Left lung (tissue), 10 donors: ENCODE results near the gene SLC9A9. TPM values are rescaled to one million over a fixed set of nuclear protein-coding genes. Genes with fewer than 3 reads are reported as not detected.
A peak's percentile ranks its signal among the peaks of the same experiment; 100 is the strongest.

Experiments
- ATAC-seq: fragments of 200-7000 bp; cut with Tn5 transposase; one replicate; pipeline ENCODE4 v1.9.1; 2020; ENCODE audit warnings: moderate library complexity
- DNase-seq, 4 donors: peaks; one replicate each; pipeline ENCODE4 v3.0.0-alpha.2; 2013 to 2020
- H3K27ac ChIP-seq, 2 donors: fragments of 200-600 bp; sonication (generic) in 1 of 2; one replicate each; pipeline versions ENCODE4 v1.5.0 to v1.8.0; 2020 to 2021
- H3K27me3 ChIP-seq, 2 donors: fragments of 200-600 bp; sonication (generic) in 1 of 2; one replicate each; pipeline versions ENCODE4 v1.5.0 to v1.8.0; 2020 to 2021
- H3K36me3 ChIP-seq, 2 donors: fragments of 200-600 bp; sonication (generic) in 1 of 2; one replicate each; pipeline versions ENCODE4 v1.5.0 to v1.8.0; 2020 to 2021
- H3K4me1 ChIP-seq, 2 donors: fragments of 200-600 bp; one replicate each; pipeline ENCODE4 v1.8.0; 2021
- H3K4me3 ChIP-seq, 2 donors: fragments of 200-600 bp; sonication (generic) in 1 of 2; one replicate each; pipeline versions ENCODE4 v1.5.0 to v1.8.0; 2020 to 2021; ENCODE audit warnings: mild to moderate bottlenecking in 1 of 2
- H3K9me3 ChIP-seq, 2 donors: fragments of 200-600 bp; sonication (generic) in 1 of 2; one replicate each; pipeline versions ENCODE4 v1.5.0 to v1.8.0; 2020 to 2021
- CTCF ChIP-seq, 2 donors: fragments of 200-600 bp; sonication (generic) in 1 of 2; IDR thresholded peaks; one replicate each; pipeline versions ENCODE4 v1.5.0 to v1.8.0; 2021; ENCODE audit warnings: antibody characterized with exemption in 2 of 2
- intact Hi-C, 2 donors: fragments of 100-400 bp; cut with DNase I; formaldehyde crosslinking; loops; one replicate each; pipeline versions ENCODE4 v1.11.2 to v1.14.2; 2022
- polyA plus RNA-seq, 6 donors: library from polyadenylated mRNA; unstranded; fragments of 120-200 nt; gene quantifications; one replicate each; pipeline ENCODE4 v1.2.1, GENCODE V29; 2013; ENCODE audit not compliant: insufficient read length in 6 of 6
- total RNA-seq, 2 donors: library from RNA; stranded (reverse); fragmentation: NEBNext Ultra II Directional; extraction: Animal tissue kit (Norgen Biotek cat#: 25700); gene quantifications; one replicate each; pipeline ENCODE4 v1.2.1, GENCODE V29; 2021
- donor health status: DM: no; HTN: yes; CAD: no.
- donor health status: DM: no; HTN: no; CAD: no.

Gene SLC9A9
- total and polyA plus RNA-seq, 8 donors, result 13.9 to 19.6 (median 16.8) TPM

GRCh38 chr3:143794793-143795462, 53.3 kb downstream of the SLC9A9 start:
- H3K27ac ChIP-seq, result no peak overlapping the region

GRCh38 chr3:143793971-143794370, 54.3 kb downstream of the SLC9A9 start:
- no peaks in the 10 kb centered on the region for H3K27me3 ChIP-seq
- DNase-seq (no peak), ATAC-seq (no peak)
- H3K4me3 ChIP-seq, result no peak overlapping the region
- intact Hi-C loops, result no loop called here
- H3K4me1 ChIP-seq, result no peaks in the 10 kb centered on the region
- no peak for TF ChIP-seq CTCF (IDR thresholded peaks at IDR 0.05)
- no peak overlapping the region for H3K27ac ChIP-seq
- H3K9me3 ChIP-seq, result peaks cover 0 to 11% of the 10 kb centered on the region in 2 donors
- no peaks in the 10 kb centered on the region for H3K36me3 ChIP-seq

More at GRCh38 chr3:143794793-143795462, 53.3 kb downstream of the SLC9A9 start:
- DNase-seq (no peak), ATAC-seq (no peak)
- intact Hi-C loops, result no loop called here
- Histone ChIP-seq H3K9me3 (peaks cover 0 to 11% of the 10 kb centered on the region in 2 donors), H3K4me1 (no peaks in the 10 kb centered on the region), H3K27me3 (no peaks in the 10 kb centered on the region), H3K36me3 (no peaks in the 10 kb centered on the region), H3K4me3 (no peak overlapping the region)
- TF ChIP-seq CTCF (IDR thresholded peaks at IDR 0.05), result no peak

- Histone ChIP-seq H3K27me3 (no peaks in the 10 kb centered on the region), H3K4me1 (no peaks in the 10 kb centered on the region), H3K27ac (no peak overlapping the region), H3K4me3 (no peak overlapping the region), H3K9me3 (peaks cover 0 to 11% of the 10 kb centered on the region in 2 donors), H3K36me3 (no peaks in the 10 kb centered on the region)
- no peak for TF ChIP-seq CTCF (IDR thresholded peaks at IDR 0.05)
- intact Hi-C loops, result no loop called here
- ATAC-seq (no peak), DNase-seq (no peak)
Measured at GRCh38 chr3:143791386-143791785, 56.9 kb downstream of the SLC9A9 start.

- ATAC-seq, result peak; percentile 25
- peak overlapping the region in 1 of 2 donors; percentile 73 for H3K27ac ChIP-seq
- no peaks in the 10 kb centered on the region for H3K27me3 ChIP-seq
- DNase-seq, result peak in 2 of 4 donors; percentile 52 to 79
- peaks cover 0 to 3% of the 10 kb centered on the region in 2 donors for H3K9me3 ChIP-seq
- TF ChIP-seq CTCF (IDR thresholded peaks at IDR 0.05), result no peak
- H3K4me3 ChIP-seq, result no peak overlapping the region
- intact Hi-C loops, result no loop called here
- H3K36me3 ChIP-seq, result no peaks in the 10 kb centered on the region
- no peaks in the 10 kb centered on the region for H3K4me1 ChIP-seq
Measured at GRCh38 chr3:143786219-143787191, 61.8 kb downstream of the SLC9A9 start.

- Histone ChIP-seq H3K36me3 (no peaks in the 10 kb centered on the region), H3K27ac (no peak overlapping the region), H3K9me3 (no peaks in the 10 kb centered on the region), H3K27me3 (no peaks in the 10 kb centered on the region), H3K4me1 (no peaks in the 10 kb centered on the region), H3K4me3 (no peak overlapping the region)
- intact Hi-C loops, result no loop called here
- ATAC-seq, result no peak
- no peak for DNase-seq
- TF ChIP-seq CTCF (IDR thresholded peaks at IDR 0.05), result no peak
Measured at GRCh38 chr3:143784446-143784845, 63.8 kb downstream of the SLC9A9 start.
